ENCODE results near the gene SMARCC2. TPM values are rescaled to one million over a fixed set of nuclear protein-coding genes. Genes with fewer than 3 reads are reported as not detected.

Gene SMARCC2
- total and polyA plus RNA-seq, 2 of the 13 experiments (the other 11 are each of a cell fraction or from before 2014, with no cell fraction given): 21.3 to 24.1 TPM

DNA sequence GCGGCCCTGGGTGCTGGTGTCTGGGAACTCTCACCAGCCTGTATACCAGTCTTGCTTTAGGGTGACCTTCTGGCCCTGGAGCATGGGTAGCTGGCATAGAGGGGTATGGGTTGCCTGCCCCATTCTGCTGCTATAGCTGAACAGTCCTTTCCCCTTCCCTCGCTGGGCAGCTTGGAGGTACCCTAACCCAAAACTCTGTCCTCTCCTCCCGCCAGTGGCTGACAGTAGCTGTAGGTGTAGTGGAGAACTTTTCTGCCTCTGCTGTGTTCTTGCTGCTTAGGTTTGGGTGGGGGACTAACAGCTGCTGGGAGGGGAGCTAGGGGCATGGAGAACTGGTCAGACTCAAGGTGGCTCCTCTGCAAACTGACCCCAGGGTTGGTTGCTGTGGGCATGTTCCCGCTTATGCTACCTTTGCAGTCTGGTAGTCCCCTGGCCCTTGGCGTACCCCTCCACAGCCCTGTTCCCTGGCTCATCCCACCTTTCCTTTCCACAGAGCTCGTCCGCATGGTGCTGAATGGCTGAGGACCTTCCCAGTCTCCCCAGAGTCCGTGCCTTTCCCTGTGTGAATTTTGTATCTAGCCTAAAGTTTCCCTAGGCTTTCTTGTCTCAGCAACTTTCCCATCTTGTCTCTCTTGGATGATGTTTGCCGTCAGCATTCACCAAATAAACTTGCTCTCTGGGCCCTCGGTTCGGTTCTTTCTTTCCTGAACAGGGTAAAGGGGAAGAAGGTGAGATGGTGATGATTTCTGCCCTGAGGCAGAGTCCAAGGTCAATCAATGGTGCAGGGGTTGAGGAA lies 28.2 kb downstream of the SMARCC2 start:
- in situ Hi-C loops (cut with HindIII; ENCODE audit: extremely low pct_ligation_motif_present, low pct_unique_long_range_greater_than_20kb): no loop called here
- CTCF ChIA-PET (ENCODE audit: low intra/inter-chr PET ratio, low total read pairs): no interaction called here

More for the DNA sequence above, 28.2 kb downstream of the SMARCC2 start:
- BruUV-seq (replicated peaks): no TSS peak
- POLR2A ChIA-PET: interaction anchor here (0.8 to 3.4 kb wide), 10 partner anchors 9 to 61 kb away, joined by 3 to 24 read pairs (median 6); partner anchors contain the start of genes ESYT1, MYL6B, RNF41 and SMARCC2
- Histone ChIP-seq H3K27ac (ENCODE audit: extremely low read length, insufficient read depth, low read length) (peak overlapping the region; percentile 18), H3K4me1 (ENCODE audit: insufficient read depth, low read length) (peaks cover 36% of the 10 kb centered on the region), H3K9ac (ENCODE audit: insufficient read depth, low read depth, low read length) (no peak overlapping the region), H3K4me3 (replicated peaks in 1 of 3; ENCODE audit: insufficient read depth in 1 of 3, low read depth in 2 of 3, low read length in 3 of 3) (peak overlapping the region in 1 of 3 experiments; percentile 99; a peak in 2 of 6 replicates), H3K4me2 (ENCODE audit: low read depth, low read length) (peak overlapping the region; percentile 83), H3K36me3 (replicated peaks in 1 of 2; ENCODE audit: control insufficient read depth in 1 of 2, insufficient read depth in 2 of 2, low read length in 2 of 2) (peaks cover 29 to 52% of the 10 kb centered on the region in 2 experiments), H3K27me3 (ENCODE audit: control insufficient read depth in 1 of 2, insufficient read depth in 2 of 2, low read length in 2 of 2) (no peaks in the 10 kb centered on the region; a peak in 1 of 5 replicates), H2AFZ (ENCODE audit: low read length) (no peak overlapping the region), H3K9me3 (ENCODE audit: low read length) (no peaks in the 10 kb centered on the region), H3K79me2 (ENCODE audit: insufficient read depth, low read length) (peaks cover 25% of the 10 kb centered on the region), H4K20me1 (ENCODE audit: insufficient read depth, low read length) (peaks cover 28% of the 10 kb centered on the region)
- TF ChIP-seq, protein P1, sequence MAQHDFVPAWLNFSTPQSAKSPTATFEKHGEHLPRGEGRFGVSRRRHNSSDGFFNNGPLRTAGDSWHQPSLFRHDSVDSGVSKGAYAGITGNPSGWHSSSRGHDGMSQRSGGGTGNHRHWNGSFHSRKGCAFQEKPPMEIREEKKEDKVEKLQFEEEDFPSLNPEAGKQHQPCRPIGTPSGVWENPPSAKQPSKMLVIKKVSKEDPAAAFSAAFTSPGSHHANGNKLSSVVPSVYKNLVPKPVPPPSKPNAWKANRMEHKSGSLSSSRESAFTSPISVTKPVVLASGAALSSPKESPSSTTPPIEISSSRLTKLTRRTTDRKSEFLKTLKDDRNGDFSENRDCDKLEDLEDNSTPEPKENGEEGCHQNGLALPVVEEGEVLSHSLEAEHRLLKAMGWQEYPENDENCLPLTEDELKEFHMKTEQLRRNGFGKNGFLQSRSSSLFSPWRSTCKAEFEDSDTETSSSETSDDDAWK (CRISPR knock-in tag; IDR thresholded peaks at IDR 0.05): no peak
- TF ChIP-seq SRF (IDR thresholded peaks at IDR 0.05; ENCODE audit: low read depth, low read length) (no peak), POLR2A (IDR thresholded peaks at IDR 0.05; ENCODE audit: insufficient read depth in 1 of 2, low read depth in 2 of 2, low read length in 2 of 2) (peak in 1 of 2 experiments; percentile 49; a peak in 2 of 4 replicates), RBFOX2 (IDR thresholded peaks at IDR 0.05; ENCODE audit: low read depth, low read length) (peak; percentile 49; the same call in 1 of the 2 replicates), NONO (IDR thresholded peaks at IDR 0.05) (no peak), NONO (CRISPR knock-in tag; conservative IDR thresholded peaks at IDR 0.05) (0 out of 2 replicates have a peak, but pooled peaks have one; percentile 29)
- TF ChIP-seq, protein P2, sequence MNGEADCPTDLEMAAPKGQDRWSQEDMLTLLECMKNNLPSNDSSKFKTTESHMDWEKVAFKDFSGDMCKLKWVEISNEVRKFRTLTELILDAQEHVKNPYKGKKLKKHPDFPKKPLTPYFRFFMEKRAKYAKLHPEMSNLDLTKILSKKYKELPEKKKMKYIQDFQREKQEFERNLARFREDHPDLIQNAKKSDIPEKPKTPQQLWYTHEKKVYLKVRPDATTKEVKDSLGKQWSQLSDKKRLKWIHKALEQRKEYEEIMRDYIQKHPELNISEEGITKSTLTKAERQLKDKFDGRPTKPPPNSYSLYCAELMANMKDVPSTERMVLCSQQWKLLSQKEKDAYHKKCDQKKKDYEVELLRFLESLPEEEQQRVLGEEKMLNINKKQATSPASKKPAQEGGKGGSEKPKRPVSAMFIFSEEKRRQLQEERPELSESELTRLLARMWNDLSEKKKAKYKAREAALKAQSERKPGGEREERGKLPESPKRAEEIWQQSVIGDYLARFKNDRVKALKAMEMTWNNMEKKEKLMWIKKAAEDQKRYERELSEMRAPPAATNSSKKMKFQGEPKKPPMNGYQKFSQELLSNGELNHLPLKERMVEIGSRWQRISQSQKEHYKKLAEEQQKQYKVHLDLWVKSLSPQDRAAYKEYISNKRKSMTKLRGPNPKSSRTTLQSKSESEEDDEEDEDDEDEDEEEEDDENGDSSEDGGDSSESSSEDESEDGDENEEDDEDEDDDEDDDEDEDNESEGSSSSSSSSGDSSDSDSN (CRISPR knock-in tag; IDR thresholded peaks at IDR 0.05): peak; percentile 9; the same call in 1 of the 2 replicates
- ATAC-seq: no peak
- 84% methylated on average over 11 of the region's 11 CpGs for WGBS (ENCODE audit: low lambda C conversion rate)
- intact Hi-C loops (cut with micrococcal nuclease; ENCODE audit: unreplicated experiment): no loop called here
- no peak for DNase-seq (ENCODE audit: low spot score)
- FAIRE-seq: no peak
